HG02571 (cell line): ENCODE data around the gene RSAD1.

ENCODE experiments used
- ATAC-seq: cut with Tn5 transposase; IDR thresholded peaks from one replicate; pipeline ENCODE4 v1.9.1; 2021; ENCODE audit warnings: mild to moderate bottlenecking, moderate library complexity; ENCODE audit not compliant: unreplicated experiment

Gene RSAD1

GRCh38 chr17:50478391-50479381 is at the start of gene RSAD1:
Gene RSAD1, plus strand, starts transcription at chr17:50478860. Its CDS starts 25 bp downstream, at chr17:50478885.
- ATAC-seq: peak; percentile 81

GRCh38 chr17:50429793-50430192 is 48.9 kb upstream of the RSAD1 start:
- no peak for ATAC-seq

- ATAC-seq: no peak
Measured at GRCh38 chr17:50430821-50431618, 47.6 kb upstream of the RSAD1 start.

- no peak for ATAC-seq
Measured at GRCh38 chr17:50432125-50432762, 46.4 kb upstream of the RSAD1 start.

GRCh38 chr17:50437409-50437808 is 41.3 kb upstream of the RSAD1 start:
- no peak for ATAC-seq

GRCh38 chr17:50439008-50439407 is 39.7 kb upstream of the RSAD1 start:
- no peak for ATAC-seq

GRCh38 chr17:50440172-50440837 is 38.4 kb upstream of the RSAD1 start:
- no peak for ATAC-seq

GRCh38 chr17:50440838-50441829 is 37.5 kb upstream of the RSAD1 start:
- no peak for ATAC-seq

GRCh38 chr17:50443505-50443974 is 35.1 kb upstream of the RSAD1 start:
- ATAC-seq: no peak

GRCh38 chr17:50444841-50445715 is 33.6 kb upstream of the RSAD1 start:
- no peak for ATAC-seq

GRCh38 chr17:50445730-50446325 is 32.8 kb upstream of the RSAD1 start:
- ATAC-seq: no peak

GRCh38 chr17:50447870-50448595 is 30.6 kb upstream of the RSAD1 start:
- no peak for ATAC-seq

GRCh38 chr17:50448643-50449042 is 30.0 kb upstream of the RSAD1 start:
- ATAC-seq: no peak

GRCh38 chr17:50451943-50452629 is 26.6 kb upstream of the RSAD1 start:
- ATAC-seq: no peak

- ATAC-seq: no peak
Measured at GRCh38 chr17:50452630-50453300, 25.9 kb upstream of the RSAD1 start.

GRCh38 chr17:50453901-50454300 is 24.8 kb upstream of the RSAD1 start:
- no peak for ATAC-seq
